H1 (cell line): ENCODE data around the gene GRIK4. TPM values are rescaled to one million over a fixed set of nuclear protein-coding genes. Genes with fewer than 3 reads are reported as not detected.

ENCODE experiments used
- CTCF ChIA-PET: fragments of 300-600 bp; sonication (Branson Sonifier 250); formaldehyde crosslinking; loops from one replicate; lab custom pipeline; 2021; ENCODE audit not compliant: partially characterized antibody; lab: Charles Lee
- POLR2A ChIA-PET: fragments of 300-600 bp; sonication (Branson Sonifier 250); formaldehyde crosslinking; loops from one replicate; lab custom pipeline; 2021; ENCODE audit warnings: inconsistent platforms; ENCODE audit not compliant: partially characterized antibody; lab: Charles Lee
- DNase-seq, 2 experiments: peaks; one replicate each; pipeline versions ENCODE4 v3.0.0 to v3.0.0-alpha.2; 2010 to 2022; ENCODE audit warnings: low spot score in 2 of 2, low read depth in 1 of 2, mixed read lengths in 1 of 2
- FAIRE-seq: peaks from 2 replicates; lab custom pipeline; 2011; peaks lifted over from hg19 to GRCh38; lab: Jason Lieb, UNC
- H2AFZ ChIP-seq: 2 replicates; pipeline ENCODE4 v1.8.1; 2012; ENCODE audit warnings: low read length, inconsistent platforms
- H2AK5ac ChIP-seq: 2 replicates; pipeline ENCODE4 v1.6.1; 2013; ENCODE audit warnings: low read depth, low read length
- H2BK120ac ChIP-seq: replicated peaks from 2 replicates; pipeline ENCODE3; 2013; ENCODE audit warnings: low read depth, low read length, inconsistent platforms
- H2BK12ac ChIP-seq: 2 replicates; pipeline ENCODE4 v1.6.1; 2013; ENCODE audit warnings: low read depth, low read length
- H2BK15ac ChIP-seq: 2 replicates; pipeline ENCODE4 v1.6.1; 2013; ENCODE audit warnings: low read length
- H2BK20ac ChIP-seq: 2 replicates; pipeline ENCODE4 v1.6.1; 2013; ENCODE audit warnings: low read length
- H2BK5ac ChIP-seq: 2 replicates; pipeline ENCODE4 v1.6.1; 2013; ENCODE audit warnings: low read depth, low read length
- H3K14ac ChIP-seq: 2 replicates; pipeline ENCODE4 v1.6.1; 2013; ENCODE audit warnings: inconsistent platforms; ENCODE audit not compliant: insufficient read length
- H3K18ac ChIP-seq: 2 replicates; pipeline ENCODE4 v1.6.1; 2013; ENCODE audit warnings: low read length; ENCODE audit errors: extremely low read depth
- H3K23ac ChIP-seq: 2 replicates; pipeline ENCODE4 v1.6.1; 2013; ENCODE audit warnings: inconsistent platforms; ENCODE audit not compliant: insufficient read length
- H3K23me2 ChIP-seq: 2 replicates; pipeline ENCODE4 v1.6.1; 2013; ENCODE audit warnings: low read depth, low read length
- H3K27ac ChIP-seq: 2 replicates; pipeline ENCODE4 v1.6.1; 2011; ENCODE audit warnings: low read depth, low read length, inconsistent platforms
- H3K27me3 ChIP-seq, 4 experiments: replicated peaks in 1 of 4; 1 replicate in 1 of 4; 2 replicates in 3 of 4; pipeline versions ENCODE4 v1.6.1 to v1.8.1; 2011 to 2013; ENCODE audit warnings: low read length in 3 of 4, mild to moderate bottlenecking in 3 of 4, inconsistent platforms in 2 of 4, mixed read lengths in 2 of 4, moderate library complexity in 1 of 4; ENCODE audit not compliant: control insufficient read depth in 3 of 4, insufficient read depth in 3 of 4; ENCODE audit errors: extremely low read depth in 1 of 4
- H3K36me3 ChIP-seq, 4 experiments: 2 replicates each; pipeline versions ENCODE4 v1.6.1 to v1.8.1; 2011 to 2013; ENCODE audit warnings: mild to moderate bottlenecking in 4 of 4, low read length in 3 of 4, moderate library complexity in 2 of 4, control low read depth in 1 of 4, inconsistent platforms in 1 of 4; ENCODE audit not compliant: insufficient read depth in 4 of 4, control insufficient read depth in 2 of 4
- H3K4ac ChIP-seq: replicated peaks from 2 replicates; pipeline ENCODE3; 2013; ENCODE audit warnings: low read length, low read depth, mixed read lengths, inconsistent platforms; ENCODE audit not compliant: insufficient read length
- H3K4me1 ChIP-seq, 4 experiments: replicated peaks in 1 of 4; 1 replicate in 1 of 4; 2 replicates in 3 of 4; pipeline versions ENCODE4 v1.6.1 to v1.8.1; 2011 to 2013; ENCODE audit warnings: low read length in 3 of 4, inconsistent platforms in 2 of 4, mixed read lengths in 1 of 4; ENCODE audit not compliant: insufficient read depth in 4 of 4, control insufficient read depth in 3 of 4
- H3K4me2 ChIP-seq, 2 experiments: 2 replicates each; pipeline versions ENCODE4 v1.6.1 to v1.8.1; 2011 to 2013; ENCODE audit warnings: low read depth in 2 of 2, low read length in 2 of 2, control low read depth in 1 of 2, inconsistent platforms in 1 of 2, mild to moderate bottlenecking in 1 of 2; ENCODE audit not compliant: insufficient read depth in 1 of 2
- H3K4me3 ChIP-seq, 4 experiments: fragments of 200-600, 300-600 bp in 1 of 4; sonication (generic), shearing (Covaris generic), sonication (Bioruptor Twin) in 1 of 4; 2 replicates each; pipeline versions ENCODE4 v1.5.1 to v1.8.1; 2011 to 2016; ENCODE audit warnings: low read length in 4 of 4, low read depth in 3 of 4, control low read depth in 2 of 4, inconsistent platforms in 2 of 4, mild to moderate bottlenecking in 2 of 4, mixed read lengths in 1 of 4, moderate library complexity in 1 of 4; ENCODE audit not compliant: insufficient read depth in 2 of 4; ENCODE audit errors: extremely low read depth in 1 of 4
- H3K56ac ChIP-seq: replicated peaks from 2 replicates; pipeline ENCODE3; 2013; ENCODE audit warnings: low read depth, mild to moderate bottlenecking, mixed read lengths, low read length, inconsistent platforms; ENCODE audit not compliant: insufficient read length
- H3K79me1 ChIP-seq: 2 replicates; pipeline ENCODE4 v1.6.1; 2013; ENCODE audit warnings: low read depth, low read length, control low read depth
- H3K79me2 ChIP-seq, 2 experiments: 2 replicates each; pipeline versions ENCODE4 v1.6.1 to v1.8.1; 2012 to 2013; ENCODE audit warnings: low read length in 2 of 2, mild to moderate bottlenecking in 2 of 2, inconsistent platforms in 1 of 2; ENCODE audit not compliant: insufficient read depth in 2 of 2, control insufficient read depth in 1 of 2
- H3K9ac ChIP-seq, 4 experiments: replicated peaks in 1 of 4; 1 replicate in 1 of 4; 2 replicates in 3 of 4; pipeline versions ENCODE4 v1.6.1 to v1.8.1; 2011 to 2013; ENCODE audit warnings: low read depth in 3 of 4, low read length in 3 of 4, control low read depth in 2 of 4, mild to moderate bottlenecking in 2 of 4, moderate library complexity in 2 of 4, inconsistent platforms in 1 of 4; ENCODE audit errors: extremely low read depth in 1 of 4
- H3K9me3 ChIP-seq, 2 experiments: 2 replicates each; pipeline versions ENCODE4 v1.6.1 to v1.8.1; 2012 to 2013; ENCODE audit warnings: mild to moderate bottlenecking in 2 of 2, moderate library complexity in 2 of 2, control low read depth in 1 of 2, inconsistent platforms in 1 of 2, low read depth in 1 of 2, low read length in 1 of 2, mixed read lengths in 1 of 2; ENCODE audit not compliant: insufficient read depth in 2 of 2
- H4K20me1 ChIP-seq, 2 experiments: replicated peaks in 1 of 2; 2 replicates each; pipeline versions ENCODE3 to v1.8.1; 2011 to 2013; ENCODE audit warnings: inconsistent platforms in 2 of 2, low read length in 2 of 2, mild to moderate bottlenecking in 1 of 2; ENCODE audit not compliant: insufficient read depth in 2 of 2, control insufficient read depth in 1 of 2
- H4K5ac ChIP-seq: 2 replicates; pipeline ENCODE4 v1.6.1; 2013; ENCODE audit warnings: low read length, low read depth, mixed read lengths, inconsistent platforms; ENCODE audit not compliant: insufficient read length
- H4K8ac ChIP-seq: 2 replicates; pipeline ENCODE4 v1.8.0; 2013; ENCODE audit warnings: mild to moderate bottlenecking, moderate library complexity, low read length, inconsistent platforms; ENCODE audit not compliant: insufficient read depth; ENCODE audit errors: extremely low read depth
- H4K91ac ChIP-seq: replicated peaks from 2 replicates; pipeline ENCODE3; 2013; ENCODE audit warnings: low read length, mixed read lengths, inconsistent platforms; ENCODE audit not compliant: insufficient read length
- CHD1 ChIP-seq: IDR thresholded peaks from 2 replicates; pipeline ENCODE4 v1.6.1; 2012; ENCODE audit warnings: low read depth, low read length, improper control_type of control experiment
- KDM1A ChIP-seq: fragments of 200-600, 300-600 bp; sonication (generic); IDR thresholded peaks from 2 replicates; pipeline ENCODE4 v1.7.1; 2016; ENCODE audit warnings: mild to moderate bottlenecking, low read length, borderline replicate concordance
- POLR2AphosphoS5 ChIP-seq: IDR thresholded peaks from 2 replicates; pipeline ENCODE4 v1.6.1; 2011; ENCODE audit warnings: low read depth, low read length
- RAD21 ChIP-seq, 2 experiments: IDR thresholded peaks in 1 of 2; conservative IDR thresholded peaks in 1 of 2; 2 replicates each; pipeline ENCODE4 v1.6.1; 2011; ENCODE audit warnings: low read depth in 2 of 2, low read length in 2 of 2, improper control_type of control experiment in 1 of 2, inconsistent platforms in 1 of 2, mild to moderate bottlenecking in 1 of 2, moderate library complexity in 1 of 2
- WGBS, 2 experiments: shearing (Covaris generic) in 1 of 2; methylation state at CpG; one replicate each; pipeline versions ENCODE4 v1.1.6 to v1.1.7; 2013 to 2015; ENCODE audit warnings: low lambda C conversion rate in 2 of 2, mixed read lengths in 2 of 2, inconsistent platforms in 1 of 2, low coverage in 1 of 2, missing lambda C conversion rate in 1 of 2; ENCODE audit not compliant: insufficient replicate concordance in 2 of 2, insufficient coverage in 1 of 2, insufficient read length in 1 of 2; ENCODE audit errors: extremely low coverage in 1 of 2, missing lambda C conversion rate in 1 of 2; 5-methylcytosine and 5-hydroxymethylcytosine counted together
- polyA plus RNA-seq, 7 experiments: library from polyadenylated mRNA; depleted of rRNA in 3 of 7; stranded (reverse) in 5 of 7; unstranded in 2 of 7; fragments of >200 nt in 5 of 7; fragments of 200-250 nt in 2 of 7; gene quantifications; 1 replicate in 5 of 7; 2 replicates in 1 of 7; 4 replicates in 1 of 7; pipeline versions ENCODE4 v1.2.1 to v1.2.3, GENCODE V29; 2011 to 2013; ENCODE audit warnings: missing spikeins in 2 of 7, mixed read lengths in 2 of 7
- total RNA-seq: library from RNA; stranded (reverse); fragmentation: NEBNext Ultra II Directional; extraction: Animal tissue kit (Norgen Biotek cat#: 25700); gene quantifications from 2 replicates; pipeline ENCODE4 v1.2.1, GENCODE V29; 2021

GRIK4 gene
- total and polyA plus RNA-seq, 2 of the 8 experiments (the other 6 are each of a cell fraction or from before 2014, with no cell fraction given): 1.2 to 2.9 TPM

GRCh38 chr11:120605469-120605868 lies 93.9 kb downstream of the GRIK4 start:
- H3K9ac ChIP-seq: no peak overlapping the region
- H3K18ac ChIP-seq: no peak overlapping the region
- H3K27me3 ChIP-seq: peaks cover 0 to 2% (median 0%) of the 10 kb centered on the region in 4 experiments; a peak in 1 of 7 replicates
- no peak overlapping the region for H3K4me2 ChIP-seq
- CTCF ChIA-PET: interaction anchor here (0.8 kb wide), 1 partner anchor 14 kb away, joined by 3 read pairs; no protein-coding TSS in a partner anchor
- H4K91ac ChIP-seq: no peak overlapping the region
- no peaks in the 10 kb centered on the region for H3K79me2 ChIP-seq
- no peaks in the 10 kb centered on the region; the same call in 1 of the 2 replicates for H3K79me1 ChIP-seq
- no peak overlapping the region for H4K5ac ChIP-seq
- no peak for FAIRE-seq
- H4K20me1 ChIP-seq: no peaks in the 10 kb centered on the region
- no peak overlapping the region for H2BK120ac ChIP-seq
- no peak overlapping the region for H3K14ac ChIP-seq
- H2BK12ac ChIP-seq: no peak overlapping the region
- 91% methylated on average over 4 of the region's 4 CpGs; no CpG with 5 or more reads in 1 of the 2 experiments for WGBS, 2 experiments
- H3K4ac ChIP-seq: no peak overlapping the region
- H3K23ac ChIP-seq: no peak overlapping the region
- POLR2A ChIA-PET: no interaction called here
- no peak for DNase-seq
- no peak overlapping the region for H4K8ac ChIP-seq
- TF ChIP-seq KDM1A (no peak), CHD1 (no peak), POLR2AphosphoS5 (no peak), RAD21 (IDR thresholded peaks at IDR 0.05 in 1 of 2, conservative IDR thresholded peaks at IDR 0.05 in 1 of 2; ENCODE audit: low read depth in 2 of 2, low read length in 2 of 2) (no peak)
- TF ChIP-seq, all 59 proteins: peak for 0
- H2BK20ac ChIP-seq: no peak overlapping the region
- no peaks in the 10 kb centered on the region for H3K23me2 ChIP-seq
- no peak overlapping the region for H3K4me3 ChIP-seq
- H2AK5ac ChIP-seq: no peak overlapping the region
- no peak overlapping the region for H3K56ac ChIP-seq
- H2BK5ac ChIP-seq: no peak overlapping the region
- peaks cover 0 to 15% (median 6%) of the 10 kb centered on the region in 4 experiments; a peak in 6 of 7 replicates for H3K4me1 ChIP-seq
- H3K9me3 ChIP-seq: no peaks in the 10 kb centered on the region
- H3K36me3 ChIP-seq: no peaks in the 10 kb centered on the region
- H2BK15ac ChIP-seq: no peak overlapping the region
- H3K27ac ChIP-seq: no peak overlapping the region
- no peak overlapping the region for H2AFZ ChIP-seq
